HCT116 (cell line): ENCODE data around the gene LGMN. TPM values are rescaled to one million over a fixed set of nuclear protein-coding genes. Genes with fewer than 3 reads are reported as not detected.

Source experiments
- ATAC-seq: fragments of 200-7000 bp; cut with Tn5 transposase; 2 replicates; pipeline ENCODE4 v1.9.1; 2020; ENCODE audit warnings: mild to moderate bottlenecking, moderate library complexity
- BruUV-seq: library from RNA; stranded (reverse); fragments of 400-500 nt; replicated peaks from 2 replicates; lab custom pipeline; 2021; lab: Mats Ljungman, UMichigan
- CTCF ChIA-PET: fragments of 300-600 bp; sonication (Branson Sonifier 250); formaldehyde crosslinking; loops from one replicate; lab custom pipeline; 2021; ENCODE audit warnings: antibody characterized with exemption; lab: Charles Lee
- POLR2A ChIA-PET: fragments of 300-600, 350-600 bp; sonication (Branson Sonifier 250); formaldehyde crosslinking; loops from one replicate; lab custom pipeline; 2021; ENCODE audit warnings: antibody characterized with exemption; lab: Charles Lee
- RAD21 ChIA-PET, 2 experiments: fragments of 300-600 bp; sonication (Branson Sonifier 250); formaldehyde crosslinking; loops; one replicate each; lab custom pipeline; 2023; ENCODE audit warnings: low total read pairs in 2 of 2; ENCODE audit not compliant: uncharacterized antibody in 2 of 2, unreplicated experiment in 2 of 2, low non-redundant PET in 1 of 2; lab: Charles Lee
- DNase-seq: peaks from one replicate; pipeline ENCODE4 v3.0.0-alpha.2; 2010; ENCODE audit warnings: low read depth, low spot score
- H2AFZ ChIP-seq: fragments of 200-600 bp; shearing (Covaris generic), sonication (generic); 2 replicates; pipeline ENCODE4 v1.6.1; 2017; ENCODE audit warnings: low read depth, mixed run types, mixed read lengths, antibody characterized with exemption, low read length; ENCODE audit not compliant: poor library complexity, severe bottlenecking
- H3K27ac ChIP-seq: 2 replicates; pipeline ENCODE4 v1.5.1; 2012; ENCODE audit warnings: low read depth, low read length
- H3K27me3 ChIP-seq: fragments of 200-600 bp; sonication (generic); 2 replicates; pipeline ENCODE4 v1.6.1; 2016; ENCODE audit warnings: mixed run types, low read length, mixed read lengths; ENCODE audit not compliant: insufficient read depth
- H3K36me3 ChIP-seq, 2 experiments: fragments of 200-500 bp in 1 of 2; fragments of 200-600 bp in 1 of 2; sonication (Bioruptor generic) in 1 of 2; sonication (generic) in 1 of 2; 2 replicates each; pipeline versions ENCODE4 v1.5.1 to v1.6.1; 2014 to 2016; ENCODE audit warnings: low read length in 2 of 2, inconsistent platforms in 1 of 2, mixed read lengths in 1 of 2, mixed run types in 1 of 2; ENCODE audit not compliant: insufficient read depth in 2 of 2, control insufficient read depth in 1 of 2
- H3K4me1 ChIP-seq, 2 experiments: fragments of 200-600 bp in 1 of 2; sonication (generic) in 1 of 2; 2 replicates each; pipeline versions ENCODE4 v1.5.1 to v1.6.1; 2012 to 2017; ENCODE audit warnings: low read length in 2 of 2, inconsistent platforms in 1 of 2, mild to moderate bottlenecking in 1 of 2, mixed read lengths in 1 of 2, mixed run types in 1 of 2, moderate library complexity in 1 of 2; ENCODE audit not compliant: insufficient read depth in 2 of 2, control insufficient read depth in 1 of 2
- H3K4me2 ChIP-seq: fragments of 200-600 bp; sonication (generic); 2 replicates; pipeline ENCODE4 v1.6.1; 2017; ENCODE audit warnings: mixed run types, low read length, mixed read lengths
- H3K4me3 ChIP-seq, 2 experiments: fragments of 200-600 bp in 1 of 2; sonication (generic) in 1 of 2; replicated peaks in 1 of 2; 2 replicates each; pipeline ENCODE4 v1.5.1; 2011 to 2016; ENCODE audit warnings: low read length in 2 of 2, control low read depth in 1 of 2, low read depth in 1 of 2, mild to moderate bottlenecking in 1 of 2, mixed read lengths in 1 of 2, mixed run types in 1 of 2
- H3K79me2 ChIP-seq: fragments of 200-600 bp; sonication (generic); 2 replicates; pipeline ENCODE4 v1.6.1; 2017; ENCODE audit warnings: mild to moderate bottlenecking, mixed run types, low read length, moderate library complexity, mixed read lengths; ENCODE audit not compliant: insufficient read depth
- H3K9ac ChIP-seq: fragments of 200-600 bp; sonication (generic); 2 replicates; pipeline ENCODE4 v1.6.1; 2016; ENCODE audit warnings: low read length, mixed read lengths
- H3K9me2 ChIP-seq: fragments of 200-600 bp; sonication (generic), shearing (Covaris generic); 2 replicates; pipeline ENCODE4 v1.6.1; 2017; ENCODE audit warnings: mixed run types, mild to moderate bottlenecking, moderate library complexity; ENCODE audit not compliant: insufficient read depth
- H3K9me3 ChIP-seq, 2 experiments: fragments of 200-500 bp in 1 of 2; fragments of 200-600 bp in 1 of 2; sonication (Bioruptor generic) in 1 of 2; sonication (generic) in 1 of 2; 2 replicates each; pipeline ENCODE4 v1.6.1; 2014 to 2017; ENCODE audit warnings: low read length in 2 of 2, mixed read lengths in 2 of 2, inconsistent platforms in 1 of 2, low read depth in 1 of 2, mild to moderate bottlenecking in 1 of 2, mixed run types in 1 of 2, moderate library complexity in 1 of 2; ENCODE audit not compliant: control insufficient read depth in 1 of 2, insufficient read depth in 1 of 2
- H4K20me1 ChIP-seq: fragments of 200-600 bp; sonication (generic), shearing (Covaris generic); 2 replicates; pipeline ENCODE4 v1.6.1; 2017; ENCODE audit warnings: mixed run types, mild to moderate bottlenecking, moderate library complexity; ENCODE audit not compliant: insufficient read depth
- JUND ChIP-seq: IDR thresholded peaks from 2 replicates; pipeline ENCODE4 v1.6.1; 2012
- RAD21 ChIP-seq: IDR thresholded peaks from 2 replicates; pipeline ENCODE4 v1.6.1; 2012; ENCODE audit warnings: low read depth, mild to moderate bottlenecking
- intact Hi-C: fragments of 100-400 bp; cut with micrococcal nuclease; formaldehyde crosslinking; loops from 2 replicates; pipeline ENCODE4 v1.10.0; 2022
- total RNA-seq: library from RNA; stranded (reverse); gene quantifications from one replicate; pipeline ENCODE4 v1.2.1, GENCODE V29; 2021; ENCODE audit not compliant: unreplicated experiment
- TF ChIP-seq, protein P1 (sequence below), 3 experiments: fragments of 200-600 bp in 1 of 3; sonication (generic) in 1 of 3; IDR thresholded peaks in 2 of 3; conservative IDR thresholded peaks in 1 of 3; 2 replicates each; pipeline ENCODE4 v1.5.1; 2012 to 2017; ENCODE audit warnings: low read depth in 2 of 3, low read length in 2 of 3, antibody characterized with exemption in 1 of 3, borderline replicate concordance in 1 of 3, control low read depth in 1 of 3, mild to moderate bottlenecking in 1 of 3, mixed read lengths in 1 of 3, mixed run types in 1 of 3, moderate library complexity in 1 of 3; ENCODE audit not compliant: insufficient read depth in 1 of 3
- TF ChIP-seq, protein P2 (sequence below): IDR thresholded peaks from 2 replicates; pipeline ENCODE4 v1.6.1; 2012; ENCODE audit warnings: low read depth
- TF ChIP-seq, protein P3 (sequence below): IDR thresholded peaks from 2 replicates; pipeline ENCODE4 v1.6.1; 2011; ENCODE audit warnings: mild to moderate bottlenecking, low read length, moderate library complexity; ENCODE audit not compliant: insufficient replicate concordance; ENCODE audit errors: extremely low read depth

Gene LGMN
- total RNA-seq, 1 experiment from 2014 or later, result 44.9 TPM

DNA sequence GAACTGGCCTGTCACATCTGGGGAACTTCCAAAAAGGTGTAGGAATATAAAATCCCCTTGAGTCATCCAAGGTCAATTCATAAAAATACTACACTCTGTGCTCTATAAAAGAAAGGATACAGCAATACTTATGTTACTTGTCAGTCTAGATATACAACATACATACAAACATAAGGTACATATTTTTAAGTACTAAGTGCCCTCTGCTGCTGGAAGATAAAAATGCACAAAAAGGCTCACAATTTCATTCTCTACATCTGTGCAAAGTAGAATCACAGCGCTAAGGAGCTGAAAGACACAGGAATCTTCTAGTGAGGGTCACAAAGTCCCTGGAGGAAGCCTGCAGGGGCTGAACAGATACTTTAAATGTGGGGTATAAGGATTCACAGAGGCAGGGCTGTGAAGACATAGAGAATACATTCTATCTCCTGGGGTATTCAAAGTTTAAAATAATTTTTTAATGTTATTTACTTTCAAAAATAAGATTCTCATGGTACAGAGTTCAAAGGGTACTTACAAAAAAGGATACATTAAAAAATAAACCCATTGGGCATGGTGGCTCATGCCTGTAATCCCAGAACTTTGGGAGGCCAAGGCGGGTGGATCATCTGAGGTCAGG is 35.5 kb upstream of the LGMN start:
- Histone ChIP-seq H2AFZ (peak overlapping the region; percentile 19), H3K9me2 (no peaks in the 10 kb centered on the region), H3K4me2 (no peak overlapping the region), H3K9me3 (peaks cover 6 to 16% of the 10 kb centered on the region in 2 experiments; a peak in 3 of 4 replicates), H3K36me3 (0 out of 4 replicates have a peak, but pooled peaks cover 0 to 4% of the 10 kb centered on the region in 2 experiments), H3K4me3 (no peak overlapping the region), H3K27me3 (no peaks in the 10 kb centered on the region), H3K4me1 (peaks cover 6 to 29% of the 10 kb centered on the region in 2 experiments), H4K20me1 (no peaks in the 10 kb centered on the region), H3K79me2 (no peaks in the 10 kb centered on the region), H3K27ac (no peak overlapping the region), H3K9ac (no peak overlapping the region)
- ChIA-PET POLR2A (no interaction called here), CTCF (interaction anchor here (0.5 to 1.8 kb wide), 8 partner anchors 24 to 97 kb away, joined by 3 to 27 read pairs (median 8); no protein-coding TSS in a partner anchor), RAD21 (interaction anchor here (0.7 to 1.1 kb wide), 5 partner anchors 66 to 97 kb away, joined by 3 to 4 read pairs (median 3); no protein-coding TSS in a partner anchor)
- BruUV-seq, result no TSS peak
- peak; percentile 73 for ATAC-seq
- peak; percentile 62 for DNase-seq
- intact Hi-C loops, result loop anchor here (1.0 to 10.0 kb wide), 2 partner anchors 70 to 99 kb away; no protein-coding TSS in a partner anchor
- TF ChIP-seq JUND (no peak), RAD21 (peak; percentile 87)
- TF ChIP-seq, protein P1, sequence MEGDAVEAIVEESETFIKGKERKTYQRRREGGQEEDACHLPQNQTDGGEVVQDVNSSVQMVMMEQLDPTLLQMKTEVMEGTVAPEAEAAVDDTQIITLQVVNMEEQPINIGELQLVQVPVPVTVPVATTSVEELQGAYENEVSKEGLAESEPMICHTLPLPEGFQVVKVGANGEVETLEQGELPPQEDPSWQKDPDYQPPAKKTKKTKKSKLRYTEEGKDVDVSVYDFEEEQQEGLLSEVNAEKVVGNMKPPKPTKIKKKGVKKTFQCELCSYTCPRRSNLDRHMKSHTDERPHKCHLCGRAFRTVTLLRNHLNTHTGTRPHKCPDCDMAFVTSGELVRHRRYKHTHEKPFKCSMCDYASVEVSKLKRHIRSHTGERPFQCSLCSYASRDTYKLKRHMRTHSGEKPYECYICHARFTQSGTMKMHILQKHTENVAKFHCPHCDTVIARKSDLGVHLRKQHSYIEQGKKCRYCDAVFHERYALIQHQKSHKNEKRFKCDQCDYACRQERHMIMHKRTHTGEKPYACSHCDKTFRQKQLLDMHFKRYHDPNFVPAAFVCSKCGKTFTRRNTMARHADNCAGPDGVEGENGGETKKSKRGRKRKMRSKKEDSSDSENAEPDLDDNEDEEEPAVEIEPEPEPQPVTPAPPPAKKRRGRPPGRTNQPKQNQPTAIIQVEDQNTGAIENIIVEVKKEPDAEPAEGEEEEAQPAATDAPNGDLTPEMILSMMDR (IDR thresholded peaks at IDR 0.05 in 2 of 3, conservative IDR thresholded peaks at IDR 0.05 in 1 of 3; ENCODE audit: borderline replicate concordance in 1 of 3, insufficient read depth in 1 of 3, low read depth in 2 of 3, low read length in 2 of 3), result peak; percentile 41 to 90 (median 62); a peak in 5 of 6 replicates

DNA sequence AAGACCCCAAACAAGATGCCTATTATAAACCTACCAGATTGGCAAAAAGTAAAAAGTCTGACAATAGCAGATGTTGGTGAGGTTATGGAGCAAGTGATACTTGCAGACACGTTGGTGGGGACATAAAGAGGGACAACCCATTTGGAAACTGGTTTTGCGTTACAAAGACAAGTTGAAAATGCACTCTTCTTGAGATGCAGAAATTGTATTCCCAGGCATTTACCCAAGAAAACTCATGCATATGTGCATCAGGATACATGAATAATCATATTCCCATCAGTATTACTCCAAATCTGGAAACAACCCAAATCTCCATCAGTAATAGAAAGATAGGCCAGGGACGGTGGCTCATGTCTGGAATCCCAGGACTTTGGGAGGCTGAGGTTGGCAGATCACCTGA is 32.9 kb upstream of the LGMN start:
- POLR2A ChIA-PET, result no interaction called here
- no peaks in the 10 kb centered on the region for H3K79me2 ChIP-seq
- ATAC-seq (no peak), DNase-seq (no peak)
- H3K4me2 ChIP-seq, result no peak overlapping the region
- H2AFZ ChIP-seq, result no peak overlapping the region
- H3K9me2 ChIP-seq, result no peaks in the 10 kb centered on the region
- intact Hi-C loops, result loop anchor here (10.0 kb wide), 1 partner anchor 97 kb away; no protein-coding TSS in a partner anchor
- H3K4me3 ChIP-seq, result no peak overlapping the region
- RAD21 ChIA-PET, result no interaction called here
- BruUV-seq, result no TSS peak
- H3K27ac ChIP-seq, result no peak overlapping the region
- CTCF ChIA-PET, result interaction anchor here (1.0 kb wide), 1 partner anchor 95 kb away, joined by 3 read pairs; no protein-coding TSS in a partner anchor
- no peaks in the 10 kb centered on the region for H3K36me3 ChIP-seq
- no peaks in the 10 kb centered on the region for H3K27me3 ChIP-seq
- no peaks in the 10 kb centered on the region for H4K20me1 ChIP-seq
- no peak overlapping the region for H3K9ac ChIP-seq
- peaks cover 5 to 24% of the 10 kb centered on the region in 2 experiments for H3K4me1 ChIP-seq
- H3K9me3 ChIP-seq, result no peaks in the 10 kb centered on the region
- TF ChIP-seq, protein P2, sequence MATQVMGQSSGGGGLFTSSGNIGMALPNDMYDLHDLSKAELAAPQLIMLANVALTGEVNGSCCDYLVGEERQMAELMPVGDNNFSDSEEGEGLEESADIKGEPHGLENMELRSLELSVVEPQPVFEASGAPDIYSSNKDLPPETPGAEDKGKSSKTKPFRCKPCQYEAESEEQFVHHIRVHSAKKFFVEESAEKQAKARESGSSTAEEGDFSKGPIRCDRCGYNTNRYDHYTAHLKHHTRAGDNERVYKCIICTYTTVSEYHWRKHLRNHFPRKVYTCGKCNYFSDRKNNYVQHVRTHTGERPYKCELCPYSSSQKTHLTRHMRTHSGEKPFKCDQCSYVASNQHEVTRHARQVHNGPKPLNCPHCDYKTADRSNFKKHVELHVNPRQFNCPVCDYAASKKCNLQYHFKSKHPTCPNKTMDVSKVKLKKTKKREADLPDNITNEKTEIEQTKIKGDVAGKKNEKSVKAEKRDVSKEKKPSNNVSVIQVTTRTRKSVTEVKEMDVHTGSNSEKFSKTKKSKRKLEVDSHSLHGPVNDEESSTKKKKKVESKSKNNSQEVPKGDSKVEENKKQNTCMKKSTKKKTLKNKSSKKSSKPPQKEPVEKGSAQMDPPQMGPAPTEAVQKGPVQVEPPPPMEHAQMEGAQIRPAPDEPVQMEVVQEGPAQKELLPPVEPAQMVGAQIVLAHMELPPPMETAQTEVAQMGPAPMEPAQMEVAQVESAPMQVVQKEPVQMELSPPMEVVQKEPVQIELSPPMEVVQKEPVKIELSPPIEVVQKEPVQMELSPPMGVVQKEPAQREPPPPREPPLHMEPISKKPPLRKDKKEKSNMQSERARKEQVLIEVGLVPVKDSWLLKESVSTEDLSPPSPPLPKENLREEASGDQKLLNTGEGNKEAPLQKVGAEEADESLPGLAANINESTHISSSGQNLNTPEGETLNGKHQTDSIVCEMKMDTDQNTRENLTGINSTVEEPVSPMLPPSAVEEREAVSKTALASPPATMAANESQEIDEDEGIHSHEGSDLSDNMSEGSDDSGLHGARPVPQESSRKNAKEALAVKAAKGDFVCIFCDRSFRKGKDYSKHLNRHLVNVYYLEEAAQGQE, result no peak
- TF ChIP-seq, protein P3, sequence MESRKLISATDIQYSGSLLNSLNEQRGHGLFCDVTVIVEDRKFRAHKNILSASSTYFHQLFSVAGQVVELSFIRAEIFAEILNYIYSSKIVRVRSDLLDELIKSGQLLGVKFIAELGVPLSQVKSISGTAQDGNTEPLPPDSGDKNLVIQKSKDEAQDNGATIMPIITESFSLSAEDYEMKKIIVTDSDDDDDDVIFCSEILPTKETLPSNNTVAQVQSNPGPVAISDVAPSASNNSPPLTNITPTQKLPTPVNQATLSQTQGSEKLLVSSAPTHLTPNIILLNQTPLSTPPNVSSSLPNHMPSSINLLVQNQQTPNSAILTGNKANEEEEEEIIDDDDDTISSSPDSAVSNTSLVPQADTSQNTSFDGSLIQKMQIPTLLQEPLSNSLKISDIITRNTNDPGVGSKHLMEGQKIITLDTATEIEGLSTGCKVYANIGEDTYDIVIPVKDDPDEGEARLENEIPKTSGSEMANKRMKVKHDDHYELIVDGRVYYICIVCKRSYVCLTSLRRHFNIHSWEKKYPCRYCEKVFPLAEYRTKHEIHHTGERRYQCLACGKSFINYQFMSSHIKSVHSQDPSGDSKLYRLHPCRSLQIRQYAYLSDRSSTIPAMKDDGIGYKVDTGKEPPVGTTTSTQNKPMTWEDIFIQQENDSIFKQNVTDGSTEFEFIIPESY, result no peak
- TF ChIP-seq, protein P1 (IDR thresholded peaks at IDR 0.05 in 2 of 3, conservative IDR thresholded peaks at IDR 0.05 in 1 of 3; ENCODE audit: borderline replicate concordance in 1 of 3, insufficient read depth in 1 of 3, low read depth in 2 of 3, low read length in 2 of 3), result no peak
